Small intestine (tissue), 7 donors: ENCODE measurements around the gene FBXO24. TPM values are rescaled to one million over a fixed set of nuclear protein-coding genes. Genes with fewer than 3 reads are reported as not detected.
"Not testable (repeated sequence)": the region's sequence is repeated elsewhere in the genome, so short reads cannot be mapped to it uniquely, and the experiment has no call there.

Source experiments
- DNase-seq, 2 donors: peaks; one replicate each; pipeline versions ENCODE4 v3.0.0 to v3.0.0-alpha.2; 2013
- FAIRE-seq: peaks from 2 replicates; lab custom pipeline; 2012; peaks lifted over from hg19 to GRCh38; lab: Jason Lieb, UNC
- H3K27ac ChIP-seq, 3 donors: one replicate each; pipeline ENCODE4 v1.5.1; 2013; ENCODE audit warnings: low read length in 2 of 3, mild to moderate bottlenecking in 2 of 3, control low read depth in 1 of 3, inconsistent platforms in 1 of 3, low read depth in 1 of 3, moderate library complexity in 1 of 3
- H3K27me3 ChIP-seq, 3 donors: one replicate each; pipeline ENCODE4 v1.6.1; 2013; ENCODE audit warnings: low read length in 3 of 3, inconsistent platforms in 1 of 3; ENCODE audit not compliant: control insufficient read depth in 3 of 3, insufficient read depth in 3 of 3
- H3K36me3 ChIP-seq, 3 donors: one replicate each; pipeline ENCODE4 v1.6.1; 2013; ENCODE audit warnings: low read length in 3 of 3, inconsistent platforms in 1 of 3, low read depth in 1 of 3, mild to moderate bottlenecking in 1 of 3, moderate library complexity in 1 of 3; ENCODE audit not compliant: control insufficient read depth in 3 of 3, insufficient read depth in 2 of 3
- H3K4me1 ChIP-seq, 3 donors: one replicate each; pipeline ENCODE4 v1.6.1; 2013; ENCODE audit warnings: low read length in 2 of 3, inconsistent platforms in 1 of 3, low read depth in 1 of 3, mild to moderate bottlenecking in 1 of 3, moderate library complexity in 1 of 3; ENCODE audit not compliant: control insufficient read depth in 3 of 3, insufficient read depth in 2 of 3
- H3K4me3 ChIP-seq, 3 donors: one replicate each; pipeline ENCODE4 v1.5.1; 2013; ENCODE audit warnings: low read length in 3 of 3, control low read depth in 1 of 3, inconsistent platforms in 1 of 3, low read depth in 1 of 3, mild to moderate bottlenecking in 1 of 3, moderate library complexity in 1 of 3
- H3K9me3 ChIP-seq, 2 donors: one replicate each; pipeline ENCODE4 v1.6.1; 2013; ENCODE audit warnings: low read depth in 1 of 2, low read length in 1 of 2; ENCODE audit not compliant: control insufficient read depth in 2 of 2, insufficient read depth in 1 of 2
- WGBS, 3 donors: extraction: QIAGEN DNeasy Blood & Tissue Kit; methylation state at CpG; one replicate each; pipeline ENCODE4 v1.1.7; 2013; 5-methylcytosine and 5-hydroxymethylcytosine counted together
- polyA plus RNA-seq, 4 donors: library from polyadenylated mRNA; stranded (reverse) in 3 of 4; unstranded in 1 of 4; fragments of 200-250 nt in 3 of 4; fragments of 120-200 nt in 1 of 4; gene quantifications; one replicate each; pipeline versions ENCODE4 v1.2.1 to v1.2.3, GENCODE V29; 2013
- donor health status: healthy with polysubstance abuse.
- donor health status: control.
- donor health status: control.
- donor health status: Bipolar disorder and iron deficiency.
- donor health status: healthy.

The FBXO24 gene
- polyA plus RNA-seq, 4 donors = 0.55 to 1.1 TPM; not detected in 2

GRCh38 chr7:100548446-100548845 lies 37.7 kb upstream of the FBXO24 start:
- H3K27me3 ChIP-seq, FAIRE-seq, H3K4me3 ChIP-seq, H3K9me3 ChIP-seq, DNase-seq: not testable (repeated sequence)
- 70 to 84% (median 82%) methylated on average over 5 of the region's 5 CpGs for WGBS, 3 donors
- Histone ChIP-seq H3K27ac (peak overlapping the region in 2 of 3 donors; percentile 85 to 90), H3K36me3 (peaks cover under 1 to 39% (median 5%) of the 10 kb centered on the region in 3 donors), H3K4me1 (peaks cover 24 to 41% (median 40%) of the 10 kb centered on the region in 3 donors)

GRCh38 chr7:100552532-100552931 lies 33.6 kb upstream of the FBXO24 start:
- Histone ChIP-seq H3K27ac (no peak overlapping the region), H3K4me3 (no peak overlapping the region), H3K9me3 (no peaks in the 10 kb centered on the region), H3K27me3 (no peaks in the 10 kb centered on the region), H3K36me3 (peaks cover 6 to 68% (median 11%) of the 10 kb centered on the region in 3 donors), H3K4me1 (peaks cover 2 to 17% (median 7%) of the 10 kb centered on the region in 3 donors)
- DNase-seq = no peak
- 99 to 100% (median 100%) methylated on average over 2 of the region's 2 CpGs for WGBS, 3 donors
- no peak for FAIRE-seq

- Histone ChIP-seq H3K27ac (no peak overlapping the region), H3K4me3 (no peak overlapping the region), H3K9me3 (no peaks in the 10 kb centered on the region), H3K27me3 (no peaks in the 10 kb centered on the region), H3K4me1 (peaks cover 0 to 12% (median 2%) of the 10 kb centered on the region in 3 donors), H3K36me3 (peaks cover 6 to 68% (median 11%) of the 10 kb centered on the region in 3 donors)
- 89 to 100% (median 97%) methylated on average over 3 of the region's 3 CpGs for WGBS, 3 donors
- DNase-seq (no peak), FAIRE-seq (no peak)
Observed at GRCh38 chr7:100553032-100553431, 33.1 kb upstream of the FBXO24 start.

GRCh38 chr7:100555701-100556100 lies 30.4 kb upstream of the FBXO24 start:
- Histone ChIP-seq H3K4me1 (peaks cover 0 to 13% (median 0%) of the 10 kb centered on the region in 3 donors), H3K27me3 (no peaks in the 10 kb centered on the region), H3K27ac (peak overlapping the region in 1 of 3 donors; percentile 73), H3K9me3 (no peaks in the 10 kb centered on the region), H3K4me3 (no peak overlapping the region), H3K36me3 (peaks cover 6 to 67% (median 6%) of the 10 kb centered on the region in 3 donors)
- FAIRE-seq (no peak), DNase-seq (no peak)
- WGBS, 3 donors = 72 to 84% (median 79%) methylated on average over 5 of the region's 5 CpGs

GRCh38 chr7:100556541-100556940 lies 29.6 kb upstream of the FBXO24 start:
- Histone ChIP-seq H3K27ac (no peak overlapping the region), H3K27me3 (no peaks in the 10 kb centered on the region), H3K4me3 (no peak overlapping the region), H3K9me3 (no peaks in the 10 kb centered on the region), H3K4me1 (peaks cover 0 to 13% (median 0%) of the 10 kb centered on the region in 3 donors), H3K36me3 (peaks cover 6 to 67% (median 6%) of the 10 kb centered on the region in 3 donors)
- WGBS, 3 donors = 64 to 72% (median 67%) methylated on average over 4 of the region's 4 CpGs
- FAIRE-seq (no peak), DNase-seq (no peak)

- H3K4me1 ChIP-seq = peaks cover 0 to 13% (median 0%) of the 10 kb centered on the region in 3 donors
- no peaks in the 10 kb centered on the region for H3K27me3 ChIP-seq
- no peak overlapping the region for H3K4me3 ChIP-seq
- peaks cover 4 to 72% (median 10%) of the 10 kb centered on the region in 3 donors for H3K36me3 ChIP-seq
- 59 to 69% (median 64%) methylated on average over 4 of the region's 4 CpGs for WGBS, 3 donors
- H3K27ac ChIP-seq = no peak overlapping the region
- DNase-seq (no peak), FAIRE-seq (no peak)
- no peaks in the 10 kb centered on the region for H3K9me3 ChIP-seq
Observed at GRCh38 chr7:100559127-100559526, 27.0 kb upstream of the FBXO24 start.

- no peak overlapping the region for H3K27ac ChIP-seq
- peaks cover 0 to 76% (median 4%) of the 10 kb centered on the region in 3 donors for H3K36me3 ChIP-seq
- peaks cover 0 to 2% (median 0%) of the 10 kb centered on the region in 3 donors for H3K4me1 ChIP-seq
- H3K27me3 ChIP-seq = no peaks in the 10 kb centered on the region
- 95 to 98% (median 96%) methylated on average over 10 to 12 of the region's 12 CpGs for WGBS, 3 donors
- DNase-seq (no peak), FAIRE-seq (no peak)
- no peak overlapping the region for H3K4me3 ChIP-seq
- H3K9me3 ChIP-seq = no peaks in the 10 kb centered on the region
Observed at GRCh38 chr7:100561491-100562194, 24.5 kb upstream of the FBXO24 start.

- peaks cover 0 to 2% (median 0%) of the 10 kb centered on the region in 3 donors for H3K4me1 ChIP-seq
- H3K9me3 ChIP-seq = no peaks in the 10 kb centered on the region
- H3K4me3 ChIP-seq = no peak overlapping the region
- no peak overlapping the region for H3K27ac ChIP-seq
- no peak for FAIRE-seq
- no peaks in the 10 kb centered on the region for H3K27me3 ChIP-seq
- DNase-seq = no peak
- 91 to 93% (median 92%) methylated on average over 24 to 26 of the region's 26 CpGs for WGBS, 3 donors
- peaks cover 0 to 77% (median 4%) of the 10 kb centered on the region in 3 donors for H3K36me3 ChIP-seq
Observed at GRCh38 chr7:100562195-100563099, 23.7 kb upstream of the FBXO24 start.
